ENCODE measurements around the gene CPN2. TPM values are rescaled to one million over a fixed set of nuclear protein-coding genes. Genes with fewer than 3 reads are reported as not detected.

CPN2 gene
- total RNA-seq, 4 donors from 2014 or later: 0.14 TPM; not detected in 3

GRCh38 chr3:194351952-194352536, 916 bp upstream of the CPN2 start:
- Histone ChIP-seq H3K9me3 (no peaks in the 10 kb centered on the region), H3K27me3 (no peaks in the 10 kb centered on the region), H3K4me3 (no peak overlapping the region), H3K27ac (no peak overlapping the region), H3K4me1 (no peaks in the 10 kb centered on the region), H3K36me3 (no peaks in the 10 kb centered on the region)
- no peak for TF ChIP-seq POLR2A (IDR thresholded peaks at IDR 0.05)
- no peak for TF ChIP-seq POLR2AphosphoS5 (IDR thresholded peaks at IDR 0.05)
- TF ChIP-seq EP300 (IDR thresholded peaks at IDR 0.05; ENCODE audit: low read depth): no peak
- no peak for TF ChIP-seq CTCF (IDR thresholded peaks at IDR 0.05)
- DNase-seq: no peak
- 91 to 94% methylated on average over 12 to 14 of the region's 14 CpGs for WGBS, 2 donors (ENCODE audit: low coverage in 1 of 2)
- intact Hi-C loops (cut with DNase I; ENCODE audit: low total_unique reads): no loop called here
- in situ Hi-C loops (cut with MboI; ENCODE audit: low pct_ligation_motif_present in 1 of 4, low pct_unique_long_range_greater_than_20kb in 1 of 4, low sequenced_read_pairs in 3 of 4): no loop called here

GRCh38 chr3:194350726-194351071, 429 bp downstream of the CPN2 start:
- Histone ChIP-seq H3K27ac (no peak overlapping the region), H3K4me1 (no peaks in the 10 kb centered on the region), H3K9me3 (no peaks in the 10 kb centered on the region), H3K27me3 (no peaks in the 10 kb centered on the region), H3K36me3 (no peaks in the 10 kb centered on the region), H3K4me3 (no peak overlapping the region)
- no peak for TF ChIP-seq POLR2AphosphoS5 (IDR thresholded peaks at IDR 0.05)
- no peak for TF ChIP-seq EP300 (IDR thresholded peaks at IDR 0.05; ENCODE audit: low read depth)
- no peak for TF ChIP-seq POLR2A (IDR thresholded peaks at IDR 0.05)
- no peak for TF ChIP-seq CTCF (IDR thresholded peaks at IDR 0.05)
- WGBS, 2 donors (ENCODE audit: low coverage in 1 of 2): 78 to 92% methylated on average over 2 to 3 of the region's 3 CpGs
- in situ Hi-C loops (cut with MboI; ENCODE audit: low pct_ligation_motif_present in 1 of 4, low pct_unique_long_range_greater_than_20kb in 1 of 4, low sequenced_read_pairs in 3 of 4): no loop called here
- no peak for DNase-seq
- intact Hi-C loops (cut with DNase I; ENCODE audit: low total_unique reads): no loop called here

- Histone ChIP-seq H3K36me3 (no peaks in the 10 kb centered on the region), H3K4me3 (no peak overlapping the region), H3K27me3 (no peaks in the 10 kb centered on the region), H3K4me1 (no peaks in the 10 kb centered on the region), H3K27ac (no peak overlapping the region), H3K9me3 (no peaks in the 10 kb centered on the region)
- intact Hi-C loops (cut with DNase I; ENCODE audit: low total_unique reads) (no loop called here), in situ Hi-C loops (cut with MboI; ENCODE audit: low pct_ligation_motif_present in 1 of 4, low pct_unique_long_range_greater_than_20kb in 1 of 4, low sequenced_read_pairs in 3 of 4) (no loop called here)
- no peak for DNase-seq
- no peak for TF ChIP-seq POLR2A (IDR thresholded peaks at IDR 0.05)
- TF ChIP-seq CTCF (IDR thresholded peaks at IDR 0.05): no peak
- TF ChIP-seq POLR2AphosphoS5 (IDR thresholded peaks at IDR 0.05): no peak
- TF ChIP-seq EP300 (IDR thresholded peaks at IDR 0.05; ENCODE audit: low read depth): no peak
- 74% methylated on average over 6 of the region's 6 CpGs; no CpG with 5 or more reads in 1 of the 2 donors for WGBS, 2 donors (ENCODE audit: low coverage in 1 of 2)
Measured at GRCh38 chr3:194348354-194348753, 2.8 kb downstream of the CPN2 start.

- Histone ChIP-seq H3K9me3 (no peaks in the 10 kb centered on the region), H3K4me1 (no peaks in the 10 kb centered on the region), H3K27ac (no peak overlapping the region), H3K36me3 (no peaks in the 10 kb centered on the region), H3K4me3 (no peak overlapping the region), H3K27me3 (no peaks in the 10 kb centered on the region)
- DNase-seq: no peak
- in situ Hi-C loops (cut with MboI; ENCODE audit: low pct_ligation_motif_present in 1 of 4, low pct_unique_long_range_greater_than_20kb in 1 of 4, low sequenced_read_pairs in 3 of 4): no loop called here
- TF ChIP-seq POLR2A (IDR thresholded peaks at IDR 0.05) (no peak), POLR2AphosphoS5 (IDR thresholded peaks at IDR 0.05) (no peak), CTCF (IDR thresholded peaks at IDR 0.05) (no peak), EP300 (IDR thresholded peaks at IDR 0.05; ENCODE audit: low read depth) (no peak)
- WGBS, 2 donors (ENCODE audit: low coverage in 1 of 2): 65% methylated on average over 5 of the region's 5 CpGs; no CpG with 5 or more reads in 1 of the 2 donors
- intact Hi-C loops (cut with DNase I; ENCODE audit: low total_unique reads): no loop called here
Measured at GRCh38 chr3:194346621-194347020, 4.5 kb downstream of the CPN2 start.

All from transverse colon (tissue), 4 donors.